ENCODE measurements around the gene PEX13. TPM values are rescaled to one million over a fixed set of nuclear protein-coding genes. Genes with fewer than 3 reads are reported as not detected.
A peak's percentile ranks its signal among the peaks of the same experiment; 100 is the strongest.

The PEX13 gene
- polyA plus RNA-seq, 1 donor (not counting 4 experiments of a cell fraction or from before 2014, with no cell fraction given), result 35.9 TPM

- Histone ChIP-seq H4K20me1 (ENCODE audit: control insufficient read depth, extremely low read depth, insufficient read depth, low read length) (no peaks in the 10 kb centered on the region), H3K4me3 (ENCODE audit: control insufficient read depth in 2 of 3, extremely low read depth in 1 of 3, insufficient read depth in 2 of 3, low read depth in 1 of 3, low read length in 3 of 3) (peak overlapping the region; percentile 81 to 100 (median 97)), H3K9me1 (ENCODE audit: control insufficient read depth, extremely low read depth, insufficient read depth, low read length) (no peaks in the 10 kb centered on the region), H3K4me2 (ENCODE audit: control insufficient read depth, extremely low read depth, insufficient read depth, low read depth, low read length) (peak overlapping the region; percentile 86), H2AFZ (ENCODE audit: control insufficient read depth, low read length) (no peak overlapping the region), H3K27ac (ENCODE audit: control insufficient read depth, insufficient read depth, low read length) (peak overlapping the region; percentile 99), H3K4me1 (ENCODE audit: control insufficient read depth, extremely low read depth, insufficient read depth, low read length) (peaks cover 29% of the 10 kb centered on the region), H3K9me3 (ENCODE audit: control insufficient read depth, low read depth, low read length) (no peaks in the 10 kb centered on the region), H3K36me3 (ENCODE audit: control insufficient read depth in 2 of 2, extremely low read depth in 1 of 2, insufficient read depth in 2 of 2, low read length in 2 of 2) (peaks cover 0 to 2% of the 10 kb centered on the region in 2 experiments), H3K79me2 (ENCODE audit: control insufficient read depth, insufficient read depth, low read length) (peaks cover 36% of the 10 kb centered on the region), H3K9ac (ENCODE audit: control insufficient read depth, extremely low read depth, insufficient read depth, low read length) (peak overlapping the region; percentile 100), H3K27me3 (ENCODE audit: control insufficient read depth, extremely low read depth, insufficient read depth, low read length) (no peaks in the 10 kb centered on the region)
- dilution Hi-C loops (cut with MboI; ENCODE audit: extremely low pct_ligation_motif_present, low sequenced_read_pairs), result no loop called here
- TF ChIP-seq CTCF (optimal IDR thresholded peaks at IDR 0.05 in 1 of 3, IDR thresholded peaks at IDR 0.05 in 1 of 3, conservative IDR thresholded peaks at IDR 0.05 in 1 of 3; ENCODE audit: extremely low read depth in 1 of 3, insufficient read depth in 2 of 3, low read length in 3 of 3), result no peak
- no peak for TF ChIP-seq EZH2 (IDR thresholded peaks at IDR 0.05; ENCODE audit: low read length)
- DNase-seq (ENCODE audit: low read depth, low spot score) (no peak), FAIRE-seq (no peak)
Measured at GRCh38 chr2:61015976-61016375, 1.5 kb upstream of the PEX13 start.

DNA sequence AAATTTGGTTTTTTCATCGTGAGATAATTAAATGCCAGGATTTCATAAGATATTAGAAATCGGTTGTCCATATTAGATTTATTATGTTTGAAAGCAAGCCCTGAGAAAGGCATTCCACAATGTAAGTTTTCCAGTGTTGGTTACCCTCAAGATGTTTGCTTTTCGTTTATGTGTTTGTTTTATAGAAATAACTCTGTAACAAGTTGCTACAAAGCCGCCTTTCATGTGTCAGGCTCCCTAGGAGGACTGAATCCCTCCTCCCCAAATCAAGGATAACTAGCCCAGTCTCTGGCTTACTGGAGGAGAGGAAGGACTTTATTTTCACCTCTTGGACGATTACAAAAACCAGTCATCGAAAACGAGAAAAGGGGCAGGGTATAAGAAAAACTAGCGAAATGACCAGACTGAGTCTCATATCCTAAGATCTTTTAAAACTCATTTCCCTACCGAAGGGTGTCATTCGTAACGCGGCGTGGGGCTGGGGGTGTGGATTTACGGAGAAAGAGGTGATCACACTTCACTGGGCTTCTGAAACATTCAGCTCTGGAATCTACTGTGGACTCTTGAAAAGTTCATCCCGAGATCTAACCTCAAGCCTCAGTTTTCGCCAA is 1.0 kb upstream of the PEX13 start:
- H3K4me1 ChIP-seq (ENCODE audit: control insufficient read depth, extremely low read depth, insufficient read depth, low read length), result peaks cover 29% of the 10 kb centered on the region
- H3K27me3 ChIP-seq (ENCODE audit: control insufficient read depth, extremely low read depth, insufficient read depth, low read length), result no peaks in the 10 kb centered on the region
- H4K20me1 ChIP-seq (ENCODE audit: control insufficient read depth, extremely low read depth, insufficient read depth, low read length), result no peaks in the 10 kb centered on the region
- dilution Hi-C loops (cut with MboI; ENCODE audit: extremely low pct_ligation_motif_present, low sequenced_read_pairs), result no loop called here
- H2AFZ ChIP-seq (ENCODE audit: control insufficient read depth, low read length), result peak overlapping the region; percentile 97
- H3K9me3 ChIP-seq (ENCODE audit: control insufficient read depth, low read depth, low read length), result no peaks in the 10 kb centered on the region
- peaks cover 3 to 5% of the 10 kb centered on the region in 2 experiments for H3K36me3 ChIP-seq (ENCODE audit: control insufficient read depth in 2 of 2, extremely low read depth in 1 of 2, insufficient read depth in 2 of 2, low read length in 2 of 2)
- H3K27ac ChIP-seq (ENCODE audit: control insufficient read depth, insufficient read depth, low read length), result peak overlapping the region; percentile 99
- peak overlapping the region; percentile 86 for H3K4me2 ChIP-seq (ENCODE audit: control insufficient read depth, extremely low read depth, insufficient read depth, low read depth, low read length)
- FAIRE-seq (no peak), DNase-seq (ENCODE audit: low read depth, low spot score) (no peak)
- TF ChIP-seq CTCF (optimal IDR thresholded peaks at IDR 0.05 in 1 of 3, IDR thresholded peaks at IDR 0.05 in 1 of 3, conservative IDR thresholded peaks at IDR 0.05 in 1 of 3; ENCODE audit: extremely low read depth in 1 of 3, insufficient read depth in 2 of 3, low read length in 3 of 3), result no peak
- no peak for TF ChIP-seq EZH2 (IDR thresholded peaks at IDR 0.05; ENCODE audit: low read length)
- peak overlapping the region; percentile 81 to 100 (median 97) for H3K4me3 ChIP-seq (ENCODE audit: control insufficient read depth in 2 of 3, extremely low read depth in 1 of 3, insufficient read depth in 2 of 3, low read depth in 1 of 3, low read length in 3 of 3)
- no peaks in the 10 kb centered on the region for H3K9me1 ChIP-seq (ENCODE audit: control insufficient read depth, extremely low read depth, insufficient read depth, low read length)
- peak overlapping the region; percentile 100 for H3K9ac ChIP-seq (ENCODE audit: control insufficient read depth, extremely low read depth, insufficient read depth, low read length)
- H3K79me2 ChIP-seq (ENCODE audit: control insufficient read depth, insufficient read depth, low read length), result peaks cover 41% of the 10 kb centered on the region

Data from keratinocyte (primary cell).